GM23338 (cell line): Measurements from ENCODE around the gene RAB30. TPM values are rescaled to one million over a fixed set of nuclear protein-coding genes. Genes with fewer than 3 reads are reported as not detected.

Experiments used
- ATAC-seq: fragments of 200-7000 bp; cut with Tn5 transposase; 3 replicates; pipeline ENCODE4 v1.9.1; 2020
- DNase-seq: peaks from one replicate; pipeline ENCODE4 v3.0.0-alpha.2; 2015; ENCODE audit warnings: low spot score
- H2AFZ ChIP-seq: fragments of 200-600 bp; sonication (generic); 2 replicates; pipeline ENCODE4 v1.8.0; 2016; ENCODE audit warnings: antibody characterized with exemption, mild to moderate bottlenecking, moderate library complexity
- H3F3A ChIP-seq: fragments of 200-600 bp; sonication (generic); replicated peaks from 2 replicates; pipeline ENCODE4 v1.8.0; 2017; ENCODE audit warnings: antibody characterized with exemption, mixed run types, low read depth
- H3K27ac ChIP-seq: fragments of 200-600 bp; sonication (generic); 2 replicates; pipeline ENCODE4 v1.6.1; 2016; ENCODE audit warnings: low read depth
- H3K27me3 ChIP-seq: fragments of 200-600 bp; sonication (generic); 2 replicates; pipeline ENCODE4 v1.8.0; 2016; ENCODE audit warnings: mild to moderate bottlenecking, mixed run types, moderate library complexity; ENCODE audit not compliant: insufficient read depth
- H3K36me3 ChIP-seq: fragments of 200-600 bp; sonication (generic); 2 replicates; pipeline ENCODE4 v1.8.0; 2016; ENCODE audit warnings: mild to moderate bottlenecking; ENCODE audit not compliant: insufficient read depth
- H3K4me1 ChIP-seq: fragments of 200-600 bp; sonication (generic); 2 replicates; pipeline ENCODE4 v1.8.0; 2016; ENCODE audit warnings: mild to moderate bottlenecking, moderate library complexity; ENCODE audit not compliant: insufficient read depth
- H3K4me2 ChIP-seq: fragments of 200-600 bp; sonication (generic); 2 replicates; pipeline ENCODE4 v1.7.1; 2017; ENCODE audit warnings: mixed run types
- H3K4me3 ChIP-seq: fragments of 200-600 bp; sonication (generic); 2 replicates; pipeline ENCODE4 v1.6.1; 2016; ENCODE audit warnings: mixed run types
- H3K79me2 ChIP-seq: fragments of 200-600 bp; sonication (generic); replicated peaks from 2 replicates; pipeline ENCODE4 v1.8.0; 2017; ENCODE audit warnings: mild to moderate bottlenecking; ENCODE audit not compliant: insufficient read depth
- H3K9me2 ChIP-seq: fragments of 200-600 bp; sonication (generic); 2 replicates; pipeline ENCODE4 v1.8.0; 2017; ENCODE audit not compliant: insufficient read depth
- H4K20me1 ChIP-seq: fragments of 200-600 bp; sonication (generic); replicated peaks from 2 replicates; pipeline ENCODE4 v1.8.0; 2017; ENCODE audit warnings: mild to moderate bottlenecking; ENCODE audit not compliant: insufficient read depth
- H3K27ac Mint-ChIP-seq: 2 replicates; pipeline ENCODE4 v1.8.0; 2020; ENCODE audit warnings: inconsistent platforms, mild to moderate bottlenecking, moderate library complexity, mixed read lengths
- H3K27me3 Mint-ChIP-seq: 3 replicates; pipeline ENCODE4 v1.8.0; 2022; ENCODE audit warnings: low read depth, mild to moderate bottlenecking, moderate library complexity, mixed read lengths, inconsistent platforms; ENCODE audit not compliant: insufficient read depth, poor library complexity
- H3K36me3 Mint-ChIP-seq: 3 replicates; pipeline ENCODE4 v1.8.0; 2021; ENCODE audit warnings: low read depth, mild to moderate bottlenecking, inconsistent platforms, moderate library complexity, mixed read lengths
- H3K4me1 Mint-ChIP-seq: 3 replicates; pipeline ENCODE4 v1.8.0; 2020; ENCODE audit warnings: mild to moderate bottlenecking, inconsistent platforms, mixed read lengths
- H3K4me3 Mint-ChIP-seq: 3 replicates; pipeline ENCODE4 v1.8.0; 2021; ENCODE audit warnings: moderate library complexity, mild to moderate bottlenecking, inconsistent platforms, mixed read lengths
- H3K9me3 Mint-ChIP-seq: 3 replicates; pipeline ENCODE4 v1.8.0; 2020; ENCODE audit warnings: moderate library complexity, mild to moderate bottlenecking, inconsistent platforms, mixed read lengths
- ETS1 ChIP-seq: IDR thresholded peaks from 2 replicates; pipeline ENCODE4 v1.6.1; 2016; ENCODE audit warnings: antibody characterized with exemption
- polyA plus RNA-seq: library from polyadenylated mRNA; unstranded; fragments of >200 nt; fragmentation: Nextera tagmentation; extraction: Ambion mirVana; gene quantifications from 2 replicates; pipeline ENCODE4 v1.2.1, GENCODE V29; 2016
- total RNA-seq: library from RNA; depleted of rRNA; stranded (reverse); fragments of >200 nt; shearing (Covaris generic); gene quantifications from 2 replicates; pipeline ENCODE4 v1.2.3, GENCODE V29; 2014
- TF ChIP-seq, protein P1 (sequence below): fragments of 250-450 bp; sonication (Bioruptor Pico); IDR thresholded peaks from 2 replicates; pipeline ENCODE4 v1.5.0; 2020; ENCODE audit warnings: mild to moderate bottlenecking, moderate library complexity
- TF ChIP-seq, protein P2 (sequence below), 2 experiments: fragments of 200-600 bp in 1 of 2; sonication (generic) in 1 of 2; conservative IDR thresholded peaks; 2 replicates each; pipeline versions ENCODE4 v1.5.1 to v1.6.1; 2016 to 2017; ENCODE audit warnings: antibody characterized with exemption in 2 of 2, low read depth in 2 of 2, mild to moderate bottlenecking in 2 of 2, moderate library complexity in 1 of 2

Gene RAB30
- total and polyA plus RNA-seq, 2 experiments from 2014 or later, result 3.3 to 6.6 TPM

- TF ChIP-seq, protein P1, sequence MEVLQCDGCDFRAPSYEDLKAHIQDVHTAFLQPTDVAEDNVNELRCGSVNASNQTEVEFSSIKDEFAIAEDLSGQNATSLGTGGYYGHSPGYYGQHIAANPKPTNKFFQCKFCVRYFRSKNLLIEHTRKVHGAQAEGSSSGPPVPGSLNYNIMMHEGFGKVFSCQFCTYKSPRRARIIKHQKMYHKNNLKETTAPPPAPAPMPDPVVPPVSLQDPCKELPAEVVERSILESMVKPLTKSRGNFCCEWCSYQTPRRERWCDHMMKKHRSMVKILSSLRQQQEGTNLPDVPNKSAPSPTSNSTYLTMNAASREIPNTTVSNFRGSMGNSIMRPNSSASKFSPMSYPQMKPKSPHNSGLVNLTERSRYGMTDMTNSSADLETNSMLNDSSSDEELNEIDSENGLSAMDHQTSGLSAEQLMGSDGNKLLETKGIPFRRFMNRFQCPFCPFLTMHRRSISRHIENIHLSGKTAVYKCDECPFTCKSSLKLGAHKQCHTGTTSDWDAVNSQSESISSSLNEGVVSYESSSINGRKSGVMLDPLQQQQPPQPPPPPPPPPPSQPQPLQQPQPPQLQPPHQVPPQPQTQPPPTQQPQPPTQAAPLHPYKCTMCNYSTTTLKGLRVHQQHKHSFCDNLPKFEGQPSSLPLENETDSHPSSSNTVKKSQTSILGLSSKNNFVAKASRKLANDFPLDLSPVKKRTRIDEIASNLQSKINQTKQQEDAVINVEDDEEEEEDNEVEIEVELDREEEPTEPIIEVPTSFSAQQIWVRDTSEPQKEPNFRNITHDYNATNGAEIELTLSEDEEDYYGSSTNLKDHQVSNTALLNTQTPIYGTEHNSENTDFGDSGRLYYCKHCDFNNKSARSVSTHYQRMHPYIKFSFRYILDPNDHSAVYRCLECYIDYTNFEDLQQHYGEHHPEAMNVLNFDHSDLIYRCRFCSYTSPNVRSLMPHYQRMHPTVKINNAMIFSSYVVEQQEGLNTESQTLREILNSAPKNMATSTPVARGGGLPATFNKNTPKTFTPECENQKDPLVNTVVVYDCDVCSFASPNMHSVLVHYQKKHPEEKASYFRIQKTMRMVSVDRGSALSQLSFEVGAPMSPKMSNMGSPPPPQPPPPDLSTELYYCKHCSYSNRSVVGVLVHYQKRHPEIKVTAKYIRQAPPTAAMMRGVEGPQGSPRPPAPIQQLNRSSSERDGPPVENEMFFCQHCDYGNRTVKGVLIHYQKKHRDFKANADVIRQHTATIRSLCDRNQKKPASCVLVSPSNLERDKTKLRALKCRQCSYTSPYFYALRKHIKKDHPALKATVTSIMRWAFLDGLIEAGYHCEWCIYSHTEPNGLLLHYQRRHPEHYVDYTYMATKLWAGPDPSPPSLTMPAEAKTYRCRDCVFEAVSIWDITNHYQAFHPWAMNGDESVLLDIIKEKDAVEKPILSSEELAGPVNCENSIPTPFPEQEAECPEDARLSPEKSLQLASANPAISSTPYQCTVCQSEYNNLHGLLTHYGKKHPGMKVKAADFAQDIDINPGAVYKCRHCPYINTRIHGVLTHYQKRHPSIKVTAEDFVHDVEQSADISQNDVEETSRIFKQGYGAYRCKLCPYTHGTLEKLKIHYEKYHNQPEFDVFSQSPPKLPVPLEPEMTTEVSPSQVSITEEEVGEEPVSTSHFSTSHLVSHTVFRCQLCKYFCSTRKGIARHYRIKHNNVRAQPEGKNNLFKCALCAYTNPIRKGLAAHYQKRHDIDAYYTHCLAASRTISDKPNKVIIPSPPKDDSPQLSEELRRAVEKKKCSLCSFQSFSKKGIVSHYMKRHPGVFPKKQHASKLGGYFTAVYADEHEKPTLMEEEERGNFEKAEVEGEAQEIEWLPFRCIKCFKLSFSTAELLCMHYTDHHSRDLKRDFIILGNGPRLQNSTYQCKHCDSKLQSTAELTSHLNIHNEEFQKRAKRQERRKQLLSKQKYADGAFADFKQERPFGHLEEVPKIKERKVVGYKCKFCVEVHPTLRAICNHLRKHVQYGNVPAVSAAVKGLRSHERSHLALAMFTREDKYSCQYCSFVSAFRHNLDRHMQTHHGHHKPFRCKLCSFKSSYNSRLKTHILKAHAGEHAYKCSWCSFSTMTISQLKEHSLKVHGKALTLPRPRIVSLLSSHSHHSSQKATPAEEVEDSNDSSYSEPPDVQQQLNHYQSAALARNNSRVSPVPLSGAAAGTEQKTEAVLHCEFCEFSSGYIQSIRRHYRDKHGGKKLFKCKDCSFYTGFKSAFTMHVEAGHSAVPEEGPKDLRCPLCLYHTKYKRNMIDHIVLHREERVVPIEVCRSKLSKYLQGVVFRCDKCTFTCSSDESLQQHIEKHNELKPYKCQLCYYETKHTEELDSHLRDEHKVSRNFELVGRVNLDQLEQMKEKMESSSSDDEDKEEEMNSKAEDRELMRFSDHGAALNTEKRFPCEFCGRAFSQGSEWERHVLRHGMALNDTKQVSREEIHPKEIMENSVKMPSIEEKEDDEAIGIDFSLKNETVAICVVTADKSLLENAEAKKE (CRISPR knock-in tag), result no peak
- TF ChIP-seq, protein P2, sequence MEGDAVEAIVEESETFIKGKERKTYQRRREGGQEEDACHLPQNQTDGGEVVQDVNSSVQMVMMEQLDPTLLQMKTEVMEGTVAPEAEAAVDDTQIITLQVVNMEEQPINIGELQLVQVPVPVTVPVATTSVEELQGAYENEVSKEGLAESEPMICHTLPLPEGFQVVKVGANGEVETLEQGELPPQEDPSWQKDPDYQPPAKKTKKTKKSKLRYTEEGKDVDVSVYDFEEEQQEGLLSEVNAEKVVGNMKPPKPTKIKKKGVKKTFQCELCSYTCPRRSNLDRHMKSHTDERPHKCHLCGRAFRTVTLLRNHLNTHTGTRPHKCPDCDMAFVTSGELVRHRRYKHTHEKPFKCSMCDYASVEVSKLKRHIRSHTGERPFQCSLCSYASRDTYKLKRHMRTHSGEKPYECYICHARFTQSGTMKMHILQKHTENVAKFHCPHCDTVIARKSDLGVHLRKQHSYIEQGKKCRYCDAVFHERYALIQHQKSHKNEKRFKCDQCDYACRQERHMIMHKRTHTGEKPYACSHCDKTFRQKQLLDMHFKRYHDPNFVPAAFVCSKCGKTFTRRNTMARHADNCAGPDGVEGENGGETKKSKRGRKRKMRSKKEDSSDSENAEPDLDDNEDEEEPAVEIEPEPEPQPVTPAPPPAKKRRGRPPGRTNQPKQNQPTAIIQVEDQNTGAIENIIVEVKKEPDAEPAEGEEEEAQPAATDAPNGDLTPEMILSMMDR (conservative IDR thresholded peaks at IDR 0.05; ENCODE audit: low read depth in 2 of 2), result no peak
Measured at GRCh38 chr11:83012168-83013067, 59.3 kb downstream of the RAB30 start (continued).

- no peaks in the 10 kb centered on the region for H3F3A ChIP-seq
- no peak for DNase-seq
- ATAC-seq, result no peak
- no peak overlapping the region for H2AFZ ChIP-seq
- H3K9me2 ChIP-seq, result 0 out of 2 replicates have a peak, but pooled peaks cover 7% of the 10 kb centered on the region
- peaks cover 5% of the 10 kb centered on the region; the same call in 1 of the 2 replicates for H3K4me1 ChIP-seq
- H4K20me1 ChIP-seq, result no peaks in the 10 kb centered on the region; the same call in 1 of the 2 replicates
- H3K36me3 ChIP-seq, result no peaks in the 10 kb centered on the region
- no peak overlapping the region for H3K4me3 ChIP-seq
- Mint-ChIP-seq H3K9me3 (no peaks in the 10 kb centered on the region), H3K27ac (no peak overlapping the region), H3K4me1 (peaks cover 11% of the 10 kb centered on the region), H3K4me3 (no peak overlapping the region), H3K36me3 (no peaks in the 10 kb centered on the region), H3K27me3 (peaks cover 3% of the 10 kb centered on the region)
- no peak overlapping the region for H3K27ac ChIP-seq
- no peaks in the 10 kb centered on the region for H3K79me2 ChIP-seq
- H3K27me3 ChIP-seq, result no peaks in the 10 kb centered on the region
- no peak overlapping the region for H3K4me2 ChIP-seq
- TF ChIP-seq ETS1, result no peak
Measured at GRCh38 chr11:83011333-83012167, 60.1 kb downstream of the RAB30 start.
